GM18505 (cell line): ENCODE data around the gene CLDND2.

Source experiments
- ATAC-seq: cut with Tn5 transposase; IDR thresholded peaks from one replicate; pipeline ENCODE4 v1.9.1; 2021; ENCODE audit not compliant: unreplicated experiment
- POLR2A ChIP-seq: IDR thresholded peaks from 4 replicates; pipeline ENCODE4 v1.6.1; 2011; ENCODE audit warnings: borderline replicate concordance; ENCODE audit not compliant: insufficient read depth, insufficient read length; ENCODE audit errors: extremely low read depth

Gene CLDND2

DNA sequence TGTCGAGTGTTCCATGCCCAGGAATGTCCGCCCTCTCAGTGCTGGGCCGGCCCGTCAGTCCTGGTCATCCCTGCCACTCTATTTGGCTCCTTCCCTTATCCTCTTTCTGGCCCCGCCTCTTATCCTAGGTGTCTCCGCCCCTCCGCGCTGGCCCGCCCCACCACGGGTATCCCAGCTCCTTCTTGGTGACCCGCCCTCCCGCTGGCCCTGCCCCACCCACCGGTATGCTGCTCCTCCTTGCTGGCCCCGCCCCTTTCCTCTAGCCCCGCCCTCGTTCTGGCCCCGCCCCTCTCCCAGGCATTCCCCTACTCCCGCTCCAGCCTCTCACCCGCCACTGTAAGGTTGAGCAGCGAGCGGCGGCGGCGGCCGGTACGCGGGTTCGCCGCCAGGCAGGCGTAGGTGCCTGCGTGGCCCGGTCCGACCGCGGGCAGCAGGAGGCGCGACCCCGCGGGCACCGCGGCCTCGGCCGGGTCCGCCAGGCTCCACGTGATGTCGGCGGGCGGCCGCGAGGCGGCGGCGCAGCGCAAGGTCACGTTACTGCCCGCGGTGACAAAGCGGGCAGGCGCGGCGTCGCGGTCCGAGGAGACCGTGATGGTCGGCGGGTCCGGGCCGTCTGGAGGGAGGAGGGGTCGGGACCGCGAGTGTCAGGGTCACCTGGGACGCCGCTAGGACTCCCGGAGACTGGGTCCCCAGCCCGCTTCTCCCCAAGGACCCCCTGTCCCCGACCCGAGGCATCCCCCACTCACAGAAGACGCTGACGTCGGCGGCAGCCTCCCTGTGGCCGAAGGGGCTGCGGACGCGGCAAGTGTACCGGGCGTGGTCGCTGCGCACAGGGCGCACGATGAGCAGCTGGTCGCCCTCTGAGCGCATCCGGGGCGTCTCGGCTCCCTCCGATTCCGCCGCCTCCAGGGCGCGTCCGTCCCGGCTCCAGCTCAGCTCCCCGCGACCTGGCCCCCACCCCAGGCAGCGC, 28.8 kb downstream of the CLDND2 start:
- TF ChIP-seq POLR2A, result peak; percentile 67
- peak; percentile 51 for ATAC-seq

DNA sequence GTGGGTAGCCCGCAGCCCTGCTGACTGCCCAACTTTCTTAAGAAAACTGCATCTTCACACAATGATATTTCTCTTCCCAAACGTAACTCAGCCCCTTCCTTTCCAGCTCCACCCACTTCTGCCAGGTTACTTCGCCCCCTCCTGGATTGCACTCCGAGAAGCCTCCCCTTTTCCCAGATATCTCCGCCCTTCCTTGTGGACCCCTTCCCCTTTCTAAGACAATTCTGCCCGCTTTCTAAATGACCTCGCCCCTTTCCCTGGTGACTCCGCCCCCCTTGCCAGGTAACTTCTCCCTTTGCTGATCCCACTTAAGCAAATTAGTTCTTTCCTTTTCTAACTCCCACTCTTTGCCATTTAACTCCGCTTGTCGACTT, 29.5 kb downstream of the CLDND2 start:
- peak; percentile 3 for ATAC-seq
- TF ChIP-seq POLR2A, result no peak

DNA sequence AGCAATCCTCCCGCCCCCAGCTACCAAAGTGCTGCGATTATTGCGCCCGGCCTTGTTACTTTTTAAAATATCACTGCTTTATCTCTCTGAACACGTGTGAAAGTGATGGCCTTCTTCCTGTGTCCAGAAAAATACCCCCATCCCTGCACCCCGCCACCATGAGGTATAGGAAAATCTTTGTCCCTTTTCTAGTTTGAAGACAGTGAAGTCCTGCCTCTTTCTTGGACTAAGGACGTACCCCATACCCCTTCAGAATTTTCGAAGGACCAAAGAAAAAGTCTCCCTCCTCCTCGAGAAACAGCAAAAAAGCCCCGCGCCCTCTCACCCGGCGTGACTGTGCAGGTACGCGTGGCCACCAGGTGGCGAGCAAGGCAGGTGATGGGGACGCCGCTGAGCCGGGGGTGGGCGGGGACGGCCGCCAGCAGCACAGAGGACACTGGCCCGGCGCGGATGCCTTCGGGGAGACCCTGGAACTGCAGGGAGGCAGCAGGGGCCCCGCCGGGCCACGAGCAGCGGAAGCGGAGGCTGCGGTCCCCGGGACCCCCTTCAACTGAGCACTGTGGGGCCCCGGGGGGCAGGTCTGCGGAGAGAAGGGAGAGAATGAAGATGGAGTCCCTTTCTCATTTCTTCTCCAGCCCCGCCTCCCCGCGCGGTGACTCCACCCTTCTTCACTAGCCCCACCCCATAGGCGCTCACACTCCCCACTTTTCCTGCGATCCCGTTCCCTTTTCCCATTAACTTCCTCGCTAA, 30.1 kb downstream of the CLDND2 start:
- ATAC-seq, result peak; percentile 52
- no peak for TF ChIP-seq POLR2A

DNA sequence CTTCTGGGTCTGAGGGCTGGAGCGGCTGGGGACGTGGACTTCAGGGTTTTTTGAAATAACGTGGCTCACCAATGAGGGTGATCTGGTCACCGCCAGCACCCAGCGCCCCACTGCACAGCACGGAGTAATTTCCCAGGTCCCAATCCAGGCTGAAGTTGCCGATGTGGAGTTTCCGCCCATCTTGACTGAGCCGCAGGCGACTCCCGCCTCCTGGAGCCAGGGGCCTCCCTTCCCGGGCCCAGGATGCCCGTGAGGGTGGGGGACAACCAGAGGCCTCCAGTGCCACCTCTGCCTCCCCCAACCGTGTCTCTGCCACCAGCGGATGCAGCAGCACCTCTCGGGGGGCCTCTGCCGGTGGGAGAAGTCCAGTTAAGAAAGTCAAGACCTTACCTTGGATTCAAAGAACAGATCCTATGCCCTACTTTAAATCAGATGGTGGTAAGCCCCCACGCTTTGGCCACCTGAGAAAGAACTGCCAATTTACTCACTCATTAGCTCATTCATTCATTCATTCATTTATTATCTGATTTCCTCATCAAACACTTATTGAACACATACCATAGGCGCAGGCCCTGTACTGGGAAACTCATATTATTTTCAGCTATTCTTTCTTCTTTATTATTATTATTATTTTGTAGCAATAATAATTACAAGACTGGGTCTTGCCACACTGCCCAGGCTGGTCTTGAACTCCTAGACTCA, 30.8 kb downstream of the CLDND2 start:
- no peak for ATAC-seq
- no peak for TF ChIP-seq POLR2A

DNA sequence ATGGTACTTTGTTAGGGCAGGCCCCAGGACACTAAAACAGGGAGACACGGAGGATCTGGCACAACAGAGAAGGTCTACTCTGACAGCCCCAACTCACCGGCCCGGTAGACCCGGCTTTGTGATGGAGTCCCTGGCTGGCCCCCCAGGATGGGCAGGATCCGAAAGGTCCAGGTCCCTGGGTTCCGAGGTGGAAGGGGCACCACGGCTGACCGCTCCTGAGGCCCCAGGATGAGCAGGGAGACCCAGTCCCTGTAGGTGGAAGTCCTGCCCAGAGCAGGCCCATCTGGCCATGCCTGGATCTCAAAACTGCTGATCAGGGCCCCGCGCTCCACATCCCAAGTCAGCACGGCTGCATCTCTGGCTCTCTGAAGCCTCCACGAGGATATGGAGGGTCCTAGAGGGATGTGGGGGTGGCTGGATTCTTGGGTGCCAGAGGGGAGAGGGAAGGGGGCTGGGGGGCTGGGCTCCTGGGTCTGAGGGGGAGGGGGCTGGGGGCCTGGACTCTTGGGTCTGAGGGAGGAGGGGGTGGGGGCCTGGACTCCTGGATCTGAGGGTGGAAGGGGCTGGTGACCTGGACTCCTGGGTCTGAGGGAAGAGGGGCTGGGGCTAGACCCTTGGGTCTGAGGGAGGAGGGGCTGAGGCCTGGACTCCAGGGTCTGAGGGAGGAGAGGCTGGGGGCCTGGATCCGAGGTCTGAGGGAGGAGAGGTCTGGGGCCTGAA, 31.5 kb downstream of the CLDND2 start:
- TF ChIP-seq POLR2A, result no peak
- ATAC-seq, result no peak

DNA sequence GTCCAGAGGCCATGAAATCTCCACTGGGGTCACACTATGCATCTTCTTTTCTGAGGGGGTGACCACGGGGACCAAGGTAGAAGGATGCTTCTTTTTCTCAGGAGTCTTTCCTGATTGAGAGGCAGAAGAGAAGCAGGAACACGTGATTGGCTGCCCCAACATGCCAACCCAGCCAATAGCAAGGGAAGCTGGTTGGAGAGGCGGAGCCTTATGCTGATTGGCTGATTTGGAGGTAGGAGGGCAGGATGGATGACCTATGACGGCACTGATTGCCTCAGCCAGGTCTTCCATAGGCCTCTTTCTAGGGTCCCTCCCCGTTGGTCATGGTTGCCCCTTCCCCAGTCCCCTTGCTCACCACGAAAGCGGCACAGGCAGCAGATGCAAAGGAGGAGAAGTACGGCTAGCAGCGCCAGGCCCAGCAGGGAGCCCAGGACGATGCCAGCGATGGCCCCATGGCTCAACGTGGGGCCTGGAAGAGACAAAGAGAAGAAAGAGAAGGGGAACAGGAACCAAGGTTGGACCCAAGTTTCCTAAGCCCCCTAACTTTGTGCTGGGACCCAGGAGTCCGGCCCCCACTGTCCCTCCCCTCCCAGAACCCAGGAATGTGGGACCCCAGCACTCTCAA, 34.9 kb downstream of the CLDND2 start:
- ATAC-seq, result no peak

DNA sequence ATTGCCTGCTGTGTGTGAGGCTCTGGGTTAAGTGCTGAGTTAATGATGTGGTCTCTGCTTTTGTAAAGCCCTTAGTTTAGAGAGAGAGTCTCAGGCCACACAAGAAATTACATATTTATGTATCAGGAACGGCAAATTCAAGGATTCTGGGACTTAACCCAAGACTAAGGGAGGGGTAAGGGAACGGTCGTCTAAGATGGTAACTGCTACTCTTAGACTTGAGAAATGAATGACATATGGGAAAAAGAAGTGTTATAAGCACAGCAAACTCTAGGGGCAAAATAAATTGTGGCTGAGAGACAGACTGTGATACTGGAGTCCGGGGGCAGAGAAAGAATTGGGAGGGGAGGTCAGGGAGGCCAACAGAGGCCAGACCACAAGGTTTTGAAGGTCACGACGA, 37.1 kb downstream of the CLDND2 start:
- TF ChIP-seq POLR2A, result no peak
- ATAC-seq, result no peak

More for the DNA sequence above, 34.9 kb downstream of the CLDND2 start:
- TF ChIP-seq POLR2A, result no peak

DNA sequence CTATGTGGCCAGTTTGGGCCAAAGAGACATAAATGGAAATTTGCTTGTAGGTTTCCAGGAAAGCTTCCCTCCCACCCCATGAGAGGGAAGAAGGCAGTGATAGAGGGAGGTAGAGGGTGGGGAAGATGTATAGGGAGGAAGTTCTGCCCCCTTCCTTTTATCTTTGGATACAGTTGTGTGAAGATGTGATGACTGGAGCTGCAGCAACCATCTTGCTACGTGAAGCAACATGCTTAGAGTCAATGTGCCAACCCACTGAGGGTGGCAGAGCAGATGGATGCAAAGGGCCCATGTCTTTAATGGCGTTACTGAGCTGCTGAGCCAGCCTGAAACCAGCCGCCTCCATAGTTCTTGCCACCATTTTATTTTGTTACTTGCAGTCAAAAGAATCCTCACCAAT, 37.6 kb downstream of the CLDND2 start:
- ATAC-seq, result no peak

DNA sequence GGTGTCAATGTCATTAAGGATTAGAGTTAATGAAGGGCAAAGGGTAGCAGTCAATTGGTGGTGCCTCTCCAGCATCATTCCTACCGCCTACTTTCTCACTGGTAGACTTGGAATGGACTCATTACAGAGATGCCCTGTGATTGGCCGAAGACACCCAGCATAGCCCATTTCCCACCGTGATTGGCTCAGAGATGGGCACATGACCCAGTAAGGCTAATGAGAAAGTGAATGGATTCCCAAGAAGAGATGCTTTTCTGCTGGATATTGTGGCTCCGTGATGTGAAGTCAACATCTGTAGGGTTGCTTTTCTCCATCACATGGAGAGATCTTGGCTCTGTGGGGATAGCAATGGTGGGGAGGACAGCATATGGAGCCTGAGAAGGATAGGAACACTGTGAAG, 38.4 kb downstream of the CLDND2 start:
- TF ChIP-seq POLR2A, result no peak
- no peak for ATAC-seq

More for the DNA sequence above, 37.6 kb downstream of the CLDND2 start:
- TF ChIP-seq POLR2A, result no peak

DNA sequence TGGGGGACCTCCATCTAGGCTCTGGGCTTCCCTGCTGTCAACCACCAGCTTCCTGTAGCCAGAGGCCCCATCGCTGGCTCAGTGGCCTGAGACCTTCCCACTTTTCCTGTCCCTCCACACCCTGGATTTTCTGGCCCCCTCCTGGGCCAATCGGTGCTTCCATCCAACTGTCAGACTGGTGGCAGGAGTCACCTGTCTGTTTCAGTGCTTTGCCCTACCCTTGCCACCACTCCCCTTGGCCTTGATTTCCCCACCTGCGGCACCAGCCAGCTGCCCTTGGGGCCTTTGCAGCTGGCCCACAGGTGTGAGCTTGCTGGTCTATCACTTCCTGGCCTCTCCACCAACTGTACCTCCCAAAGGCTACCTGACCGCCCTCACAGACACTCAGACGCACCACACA, 39.4 kb downstream of the CLDND2 start:
- ATAC-seq, result no peak
- TF ChIP-seq POLR2A, result no peak

DNA sequence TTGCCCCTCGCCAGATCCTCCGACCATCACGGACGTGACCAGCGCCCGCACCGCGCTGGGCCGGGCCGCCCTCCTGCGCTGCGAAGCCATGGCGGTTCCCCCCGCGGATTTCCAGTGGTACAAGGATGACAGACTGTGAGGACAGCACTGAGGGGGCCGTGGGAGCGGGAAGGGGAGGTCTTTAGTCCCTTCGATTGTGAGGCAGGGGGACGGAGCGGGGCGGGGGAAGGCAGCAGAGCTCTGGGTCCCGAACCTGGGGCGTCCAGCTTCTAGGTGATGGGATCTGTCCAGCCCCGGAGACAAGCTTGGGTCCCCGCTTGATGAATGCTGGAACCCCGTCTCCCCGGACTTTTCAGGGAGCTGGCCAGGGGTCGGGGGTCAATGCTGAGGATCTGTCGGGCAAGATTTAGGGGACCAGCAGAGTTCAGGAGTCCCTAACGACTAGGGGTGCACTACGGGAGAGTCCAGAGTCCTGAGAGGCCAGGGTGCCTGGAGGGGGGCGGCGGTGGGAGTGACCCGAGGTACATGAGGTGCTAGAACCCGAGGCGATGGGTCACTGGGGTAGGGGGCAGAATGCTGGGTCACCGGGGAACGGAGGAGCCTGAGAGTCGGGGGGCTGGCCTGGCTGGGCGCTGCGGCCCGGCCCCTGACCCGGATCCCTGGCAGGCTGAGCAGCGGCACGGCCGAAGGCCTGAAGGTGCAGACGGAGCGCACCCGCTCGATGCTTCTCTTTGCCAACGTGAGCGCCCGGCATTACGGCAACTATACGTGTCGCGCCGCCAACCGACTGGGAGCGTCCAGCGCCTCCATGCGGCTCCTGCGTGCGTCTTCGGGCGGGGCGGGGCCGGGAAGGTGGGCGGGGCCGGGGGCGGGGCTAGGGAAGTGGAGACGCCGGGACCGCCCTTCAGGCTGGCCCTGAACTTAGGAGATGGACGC, 41.5 kb downstream of the CLDND2 start:
- TF ChIP-seq POLR2A, result no peak
- ATAC-seq, result no peak
